Measurements from ENCODE around the gene EIPR1. TPM values are rescaled to one million over a fixed set of nuclear protein-coding genes. Genes with fewer than 3 reads are reported as not detected.
"Not testable (repeated sequence)": the region's sequence is repeated elsewhere in the genome, so short reads cannot be mapped to it uniquely, and the experiment has no call there.

EIPR1 gene
- total and polyA plus RNA-seq, 9 donors: 16.9 to 22.8 (median 18.7) TPM

DNA sequence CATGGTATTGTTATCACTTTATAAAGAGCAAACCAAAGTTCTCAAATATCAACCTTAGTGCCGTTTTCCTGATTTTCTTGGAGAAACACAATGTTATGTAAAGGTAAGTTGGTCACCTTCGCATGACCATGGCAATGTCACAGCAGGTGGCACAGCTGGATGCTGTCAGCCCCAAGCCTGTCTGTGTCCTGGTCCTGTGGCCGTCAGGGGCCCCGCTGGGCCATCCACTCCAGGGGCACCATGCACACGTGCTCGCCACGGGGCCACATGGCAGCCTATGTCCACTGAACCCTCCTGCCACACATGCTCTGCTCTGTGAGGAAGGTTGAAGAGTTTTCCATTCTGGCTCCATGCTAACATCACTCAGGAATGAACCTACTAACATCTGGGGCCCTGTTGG is 85.9 kb downstream of the EIPR1 start:
- Histone ChIP-seq H3K4me3 (ENCODE audit: low read length) (no peak overlapping the region), H3K27ac (ENCODE audit: low read length) (no peak overlapping the region), H3K4me1 (ENCODE audit: control insufficient read depth, insufficient read depth, low read length) (no peaks in the 10 kb centered on the region), H3K9me3 (replicated peaks; ENCODE audit: control insufficient read depth, low read depth, low read length) (no peaks in the 10 kb centered on the region), H3K27me3 (ENCODE audit: control insufficient read depth, insufficient read depth, low read length) (no peaks in the 10 kb centered on the region), H3K36me3 (ENCODE audit: control insufficient read depth, insufficient read depth, low read length) (no peaks in the 10 kb centered on the region)
- WGBS (ENCODE audit: insufficient coverage): 100% methylated on average over 1 of the region's 7 CpGs
- DNase-seq: no peak

DNA sequence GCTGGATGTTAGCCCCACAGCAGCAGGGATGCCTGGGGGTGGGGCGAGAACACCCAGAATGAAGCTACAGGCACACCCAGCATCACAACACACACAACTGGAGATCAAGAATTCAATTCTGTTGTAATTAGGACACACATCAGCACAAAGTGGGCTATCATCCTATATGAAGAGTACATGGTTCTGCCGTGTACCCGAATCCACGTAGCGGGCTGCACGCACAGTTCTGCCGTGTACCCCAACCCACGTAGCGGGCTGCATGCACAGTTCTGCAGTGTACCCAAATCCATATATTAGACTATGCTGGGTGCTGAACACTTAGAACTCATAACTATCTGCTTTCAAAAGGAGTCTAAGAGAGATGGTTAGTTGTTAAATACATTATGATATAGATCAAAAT is 86.5 kb downstream of the EIPR1 start:
- Histone ChIP-seq H3K27ac (ENCODE audit: low read length) (no peak overlapping the region), H3K9me3 (replicated peaks; ENCODE audit: control insufficient read depth, low read depth, low read length) (no peaks in the 10 kb centered on the region), H3K4me1 (ENCODE audit: control insufficient read depth, insufficient read depth, low read length) (no peaks in the 10 kb centered on the region), H3K27me3 (ENCODE audit: control insufficient read depth, insufficient read depth, low read length) (no peaks in the 10 kb centered on the region), H3K36me3 (ENCODE audit: control insufficient read depth, insufficient read depth, low read length) (no peaks in the 10 kb centered on the region), H3K4me3 (ENCODE audit: low read length) (no peak overlapping the region)
- no peak for DNase-seq
- WGBS (ENCODE audit: insufficient coverage): 83% methylated on average over 4 of the region's 9 CpGs

DNA sequence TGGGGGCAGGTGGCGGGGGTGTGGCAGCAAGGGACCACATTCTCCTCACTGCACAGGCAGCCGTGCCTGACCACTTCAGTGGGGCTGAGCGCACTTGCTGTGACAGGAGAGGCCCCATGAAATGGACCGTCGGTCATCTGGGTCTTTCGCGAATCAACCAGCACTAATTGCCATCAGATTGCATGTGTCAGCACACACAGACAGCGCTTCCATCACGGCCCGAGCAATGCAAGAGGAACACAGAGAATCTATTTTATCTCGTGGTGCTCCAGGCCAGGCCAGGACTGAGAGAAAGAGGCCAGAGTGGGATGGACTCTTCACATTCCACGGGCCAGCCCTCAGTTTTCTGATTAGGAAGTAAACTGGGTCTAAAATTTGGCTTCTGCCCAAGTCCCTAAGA is 87.0 kb downstream of the EIPR1 start:
- no peak overlapping the region for H3K27ac ChIP-seq (ENCODE audit: low read length)
- WGBS (ENCODE audit: insufficient coverage): 84% methylated on average over 8 of the region's 12 CpGs
- no peaks in the 10 kb centered on the region for H3K27me3 ChIP-seq (ENCODE audit: control insufficient read depth, insufficient read depth, low read length)
- H3K9me3 ChIP-seq (replicated peaks; ENCODE audit: control insufficient read depth, low read depth, low read length): no peaks in the 10 kb centered on the region
- H3K36me3 ChIP-seq (ENCODE audit: control insufficient read depth, insufficient read depth, low read length): no peaks in the 10 kb centered on the region
- DNase-seq: no peak
- no peak overlapping the region for H3K4me3 ChIP-seq (ENCODE audit: low read length)
- no peaks in the 10 kb centered on the region for H3K4me1 ChIP-seq (ENCODE audit: control insufficient read depth, insufficient read depth, low read length)

DNA sequence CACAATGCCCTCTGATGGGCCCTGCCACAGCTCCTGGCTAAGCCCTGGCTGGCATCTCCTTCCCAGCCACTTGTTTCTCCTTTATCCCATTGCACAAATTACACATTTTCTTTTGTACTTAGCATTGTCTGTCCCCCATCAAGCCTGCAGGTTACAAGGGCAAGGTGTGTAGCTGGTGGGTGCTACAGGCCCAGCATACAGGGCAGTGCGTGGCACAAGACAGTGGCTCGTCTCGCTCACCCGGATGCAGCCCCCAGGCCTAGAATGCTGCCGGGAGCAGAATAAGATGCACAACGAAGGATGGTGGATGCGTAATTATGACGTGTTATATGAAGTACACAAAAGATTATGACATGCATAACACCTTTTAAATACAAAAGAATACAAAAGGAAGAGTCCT is 87.6 kb downstream of the EIPR1 start:
- Histone ChIP-seq H3K36me3 (ENCODE audit: control insufficient read depth, insufficient read depth, low read length) (no peaks in the 10 kb centered on the region), H3K4me1 (ENCODE audit: control insufficient read depth, insufficient read depth, low read length) (no peaks in the 10 kb centered on the region), H3K27ac (ENCODE audit: low read length) (no peak overlapping the region), H3K4me3 (ENCODE audit: low read length) (no peak overlapping the region), H3K9me3 (replicated peaks; ENCODE audit: control insufficient read depth, low read depth, low read length) (no peaks in the 10 kb centered on the region), H3K27me3 (ENCODE audit: control insufficient read depth, insufficient read depth, low read length) (no peaks in the 10 kb centered on the region)
- 90% methylated on average over 4 of the region's 8 CpGs for WGBS (ENCODE audit: insufficient coverage)
- DNase-seq: no peak

DNA sequence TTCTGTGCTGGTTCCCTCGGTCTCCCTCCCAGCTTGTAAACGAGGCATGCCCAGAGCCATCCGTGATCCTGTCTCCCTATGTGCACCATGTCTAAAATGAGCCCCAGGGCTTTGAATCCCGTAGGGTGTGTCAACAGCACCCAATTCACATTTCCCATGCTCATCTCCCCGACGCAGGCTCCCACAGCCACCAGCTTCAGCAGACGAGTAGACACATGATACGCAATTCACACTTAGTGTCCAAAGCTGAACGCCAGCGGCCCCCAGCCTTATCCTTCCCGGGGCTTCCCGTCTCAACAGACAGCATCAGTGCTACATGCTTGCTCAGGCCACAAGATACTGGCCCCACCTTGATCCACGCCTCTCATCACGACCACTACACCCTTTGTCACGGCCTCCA is 88.1 kb downstream of the EIPR1 start:
- Histone ChIP-seq H3K36me3 (ENCODE audit: control insufficient read depth, insufficient read depth, low read length) (no peaks in the 10 kb centered on the region), H3K4me1 (ENCODE audit: control insufficient read depth, insufficient read depth, low read length) (no peaks in the 10 kb centered on the region), H3K27me3 (ENCODE audit: control insufficient read depth, insufficient read depth, low read length) (no peaks in the 10 kb centered on the region), H3K27ac (ENCODE audit: low read length) (no peak overlapping the region), H3K4me3 (ENCODE audit: low read length) (no peak overlapping the region), H3K9me3 (replicated peaks; ENCODE audit: control insufficient read depth, low read depth, low read length) (no peaks in the 10 kb centered on the region)
- DNase-seq: no peak
- 90% methylated on average over 15 of the region's 15 CpGs for WGBS (ENCODE audit: insufficient coverage)

DNA sequence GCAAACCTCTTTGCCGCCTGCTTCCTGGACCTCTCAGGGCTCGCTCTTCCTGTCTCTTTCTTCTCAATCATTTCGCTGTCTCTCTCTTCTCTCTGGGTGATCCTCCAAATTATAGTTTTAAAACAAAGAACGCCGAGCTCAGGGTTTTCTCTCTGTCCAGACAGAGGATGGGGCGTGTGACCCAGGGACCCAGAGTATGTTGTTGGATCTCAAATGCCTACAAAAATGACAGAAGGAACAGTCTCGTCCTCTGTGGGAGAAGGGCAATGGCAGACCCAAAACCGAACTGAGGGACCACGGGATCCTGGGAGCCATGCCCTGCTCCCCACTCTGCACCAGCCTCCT is 88.5 kb downstream of the EIPR1 start:
- H3K9me3 ChIP-seq (replicated peaks; ENCODE audit: control insufficient read depth, low read depth, low read length): no peaks in the 10 kb centered on the region
- 93% methylated on average over 5 of the region's 9 CpGs for WGBS (ENCODE audit: insufficient coverage)
- no peak overlapping the region for H3K27ac ChIP-seq (ENCODE audit: low read length)
- no peak for DNase-seq
- H3K4me1 ChIP-seq (ENCODE audit: control insufficient read depth, insufficient read depth, low read length): no peaks in the 10 kb centered on the region
- no peaks in the 10 kb centered on the region for H3K36me3 ChIP-seq (ENCODE audit: control insufficient read depth, insufficient read depth, low read length)
- no peaks in the 10 kb centered on the region for H3K27me3 ChIP-seq (ENCODE audit: control insufficient read depth, insufficient read depth, low read length)
- no peak overlapping the region for H3K4me3 ChIP-seq (ENCODE audit: low read length)

DNA sequence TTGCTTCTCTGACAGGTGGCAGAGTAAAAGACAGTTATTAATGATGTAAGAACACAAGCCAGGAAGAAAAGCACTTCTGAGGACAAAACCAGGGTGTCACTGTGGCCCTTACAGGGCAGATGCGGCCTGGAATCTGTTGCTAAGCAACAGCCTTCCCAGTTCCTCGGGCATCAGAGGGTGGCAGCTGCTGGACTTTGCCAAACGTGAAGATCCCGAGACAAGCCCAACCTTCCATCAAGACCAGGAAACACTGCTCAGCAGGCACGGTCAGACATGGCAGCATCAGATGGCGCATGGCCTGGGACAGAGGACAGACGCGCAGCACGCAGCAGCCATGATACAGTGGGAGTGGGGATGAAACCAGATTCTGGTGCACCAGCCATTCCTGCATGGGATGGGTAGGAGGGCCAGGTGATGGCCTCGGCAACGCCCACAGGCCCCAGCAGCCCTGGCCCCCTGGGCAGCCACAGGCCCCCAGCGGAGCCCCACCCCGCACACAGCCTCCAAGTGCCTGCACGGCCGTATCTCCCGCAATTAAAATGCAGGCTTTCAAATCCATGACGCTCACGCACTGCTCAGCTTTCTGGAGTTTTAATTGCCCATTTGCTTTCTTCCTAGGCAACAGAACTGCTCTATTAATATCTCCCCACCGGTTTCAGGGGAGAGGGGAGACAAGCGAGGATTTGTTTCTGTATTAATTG is 89.0 kb downstream of the EIPR1 start:
- Histone ChIP-seq H3K27me3 (ENCODE audit: control insufficient read depth, insufficient read depth, low read length) (no peaks in the 10 kb centered on the region), H3K9me3 (replicated peaks; ENCODE audit: control insufficient read depth, low read depth, low read length) (no peaks in the 10 kb centered on the region), H3K27ac (ENCODE audit: low read length) (no peak overlapping the region), H3K36me3 (ENCODE audit: control insufficient read depth, insufficient read depth, low read length) (no peaks in the 10 kb centered on the region), H3K4me3 (ENCODE audit: low read length) (no peak overlapping the region), H3K4me1 (ENCODE audit: control insufficient read depth, insufficient read depth, low read length) (no peaks in the 10 kb centered on the region)
- WGBS (ENCODE audit: insufficient coverage): 82% methylated on average over 18 of the region's 20 CpGs
- no peak for DNase-seq

DNA sequence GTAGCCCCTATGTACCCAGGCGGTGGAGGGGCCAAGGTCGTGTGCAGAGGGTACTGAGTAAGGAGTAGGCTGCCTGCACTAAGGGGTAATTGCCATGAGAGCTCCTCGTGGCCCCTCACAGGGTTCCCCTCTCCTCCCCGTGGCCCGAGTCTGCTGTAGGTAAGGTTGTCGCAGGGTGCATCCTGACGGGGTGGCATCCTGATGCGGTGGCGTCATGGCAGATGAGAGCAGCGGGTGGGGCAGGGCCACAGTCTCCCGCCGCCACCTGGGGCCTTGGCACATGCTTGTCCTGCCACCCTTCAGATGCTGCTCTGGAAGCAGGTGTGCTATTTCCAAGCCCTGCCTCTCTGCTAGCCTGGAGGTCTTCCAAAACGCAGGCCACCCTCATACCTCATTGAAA is 89.7 kb downstream of the EIPR1 start:
- DNase-seq: no peak
- 93% methylated on average over 12 of the region's 13 CpGs for WGBS (ENCODE audit: insufficient coverage)

DNA sequence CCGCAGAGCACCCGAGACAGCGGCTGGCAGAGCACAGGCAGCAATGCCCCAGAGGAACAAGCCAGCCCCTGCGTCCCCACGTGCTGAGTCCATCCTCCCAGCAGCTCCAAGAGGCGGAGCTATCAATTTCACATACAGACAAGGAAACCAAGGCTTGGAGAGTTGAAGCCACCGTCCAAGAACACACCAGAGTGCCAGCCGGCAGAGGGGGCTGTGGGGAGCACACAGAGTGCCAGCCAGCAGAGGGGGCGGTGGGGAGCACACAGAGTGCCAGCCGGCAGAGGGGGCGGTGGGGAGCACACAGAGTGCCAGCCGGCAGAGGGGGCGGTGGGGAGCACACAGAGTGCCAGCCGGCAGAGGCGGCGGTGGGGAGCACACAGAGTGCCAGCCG is 91.0 kb downstream of the EIPR1 start:
- not testable (repeated sequence) for H3K27ac ChIP-seq (ENCODE audit: low read length); H3K27me3 ChIP-seq (ENCODE audit: control insufficient read depth, insufficient read depth, low read length); DNase-seq; H3K9me3 ChIP-seq (replicated peaks; ENCODE audit: control insufficient read depth, low read depth, low read length); H3K4me3 ChIP-seq (ENCODE audit: low read length); H3K4me1 ChIP-seq (ENCODE audit: control insufficient read depth, insufficient read depth, low read length); H3K36me3 ChIP-seq (ENCODE audit: control insufficient read depth, insufficient read depth, low read length)
- 82% methylated on average over 10 of the region's 17 CpGs for WGBS (ENCODE audit: insufficient coverage)

More for the DNA sequence above, 89.7 kb downstream of the EIPR1 start:
- H3K9me3 ChIP-seq (replicated peaks; ENCODE audit: control insufficient read depth, low read depth, low read length): no peaks in the 10 kb centered on the region
- H3K4me3 ChIP-seq (ENCODE audit: low read length): no peak overlapping the region
- no peaks in the 10 kb centered on the region for H3K27me3 ChIP-seq (ENCODE audit: control insufficient read depth, insufficient read depth, low read length)
- no peaks in the 10 kb centered on the region for H3K36me3 ChIP-seq (ENCODE audit: control insufficient read depth, insufficient read depth, low read length)
- H3K4me1 ChIP-seq (ENCODE audit: control insufficient read depth, insufficient read depth, low read length): no peaks in the 10 kb centered on the region
- no peak overlapping the region for H3K27ac ChIP-seq (ENCODE audit: low read length)

DNA sequence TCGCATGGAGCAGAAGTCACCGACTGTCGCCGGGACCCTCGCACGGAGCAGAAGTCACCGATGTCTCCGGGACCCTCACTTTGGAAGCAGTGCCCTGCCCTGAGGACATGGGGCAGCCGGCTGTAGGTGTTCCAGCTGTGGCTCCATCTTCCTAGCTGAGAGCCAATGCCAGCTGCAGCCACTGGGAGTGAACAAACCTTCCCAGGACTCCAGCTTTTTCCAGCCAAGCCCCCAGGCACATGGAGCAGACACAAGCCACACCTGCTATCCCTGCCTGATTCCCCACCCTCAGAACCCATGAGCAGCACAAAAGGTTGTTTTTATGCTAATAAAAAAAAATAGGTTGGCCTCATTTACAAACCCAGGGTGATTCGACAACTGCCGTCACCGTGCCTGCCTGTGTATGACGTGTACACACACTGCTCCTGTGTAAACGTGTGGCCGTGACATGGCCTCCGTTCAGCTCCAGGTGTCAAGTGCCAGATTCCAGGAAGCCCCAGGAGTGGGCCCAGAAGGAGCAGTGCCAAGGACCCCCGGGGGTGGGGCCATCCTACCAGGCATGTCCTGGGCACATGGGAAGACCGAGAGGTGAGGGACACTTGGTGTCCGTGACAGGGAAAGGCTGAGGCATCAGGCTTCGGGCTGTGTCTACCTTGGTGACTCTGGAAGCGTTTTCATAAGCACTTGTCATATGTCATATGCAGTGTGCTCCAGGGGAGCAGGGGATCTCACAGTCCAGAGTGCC is 91.5 kb downstream of the EIPR1 start:
- Histone ChIP-seq H3K9me3 (replicated peaks; ENCODE audit: control insufficient read depth, low read depth, low read length) (no peaks in the 10 kb centered on the region), H3K27me3 (ENCODE audit: control insufficient read depth, insufficient read depth, low read length) (no peaks in the 10 kb centered on the region), H3K4me3 (ENCODE audit: low read length) (no peak overlapping the region), H3K4me1 (ENCODE audit: control insufficient read depth, insufficient read depth, low read length) (peaks cover 4% of the 10 kb centered on the region), H3K36me3 (ENCODE audit: control insufficient read depth, insufficient read depth, low read length) (no peaks in the 10 kb centered on the region), H3K27ac (ENCODE audit: low read length) (no peak overlapping the region)
- no peak for DNase-seq
- WGBS (ENCODE audit: insufficient coverage): 83% methylated on average over 21 of the region's 21 CpGs

All from muscle of leg (tissue), 11 donors.